ENCODE results near the gene P3R3URF. TPM values are rescaled to one million over a fixed set of nuclear protein-coding genes. Genes with fewer than 3 reads are reported as not detected.
"Not testable (repeated sequence)": the region's sequence is repeated elsewhere in the genome, so short reads cannot be mapped to it uniquely, and the experiment has no call there.

The P3R3URF gene
- not detected for polyA plus RNA-seq (2012; ENCODE audit: insufficient read depth, insufficient read length, low read depth)

- Histone ChIP-seq H3K4me1 (no peaks in the 10 kb centered on the region), H3K27me3 (no peaks in the 10 kb centered on the region), H3K9me3 (no peaks in the 10 kb centered on the region), H3K4me3 (ENCODE audit: low read depth, low read length) (no peak within 1 kb of the TSS), H3K36me3 (no peaks in the 10 kb centered on the region)
- no peak for DNase-seq
- TF ChIP-seq CTCF (IDR thresholded peaks at IDR 0.05; ENCODE audit: low read depth, low read length): no peak
Measured at GRCh38 chr1:46176211-46176865, at the start of gene P3R3URF. Gene P3R3URF, minus strand, starts transcription at chr1:46176488. Its CDS starts 17 bp downstream, at chr1:46176471.

GRCh38 chr1:46224966-46225365 lies 48.7 kb upstream of the P3R3URF start:
- Histone ChIP-seq H3K4me3 (ENCODE audit: low read depth, low read length) (no peak overlapping the region), H3K9me3 (no peaks in the 10 kb centered on the region), H3K27me3 (no peaks in the 10 kb centered on the region), H3K4me1 (no peaks in the 10 kb centered on the region), H3K36me3 (no peaks in the 10 kb centered on the region)
- no peak for DNase-seq
- TF ChIP-seq CTCF (IDR thresholded peaks at IDR 0.05; ENCODE audit: low read depth, low read length): no peak

GRCh38 chr1:46223472-46223943 lies 47.2 kb upstream of the P3R3URF start:
- Histone ChIP-seq H3K4me3 (ENCODE audit: low read depth, low read length) (no peak overlapping the region), H3K4me1 (no peaks in the 10 kb centered on the region), H3K36me3 (no peaks in the 10 kb centered on the region), H3K9me3 (no peaks in the 10 kb centered on the region), H3K27me3 (no peaks in the 10 kb centered on the region)
- peak; percentile 46 for DNase-seq
- peak; percentile 82 for TF ChIP-seq CTCF (IDR thresholded peaks at IDR 0.05; ENCODE audit: low read depth, low read length)

GRCh38 chr1:46223055-46223454 lies 46.8 kb upstream of the P3R3URF start:
- not testable (repeated sequence) for H3K36me3 ChIP-seq; H3K27me3 ChIP-seq; H3K4me3 ChIP-seq (ENCODE audit: low read depth, low read length); DNase-seq; H3K9me3 ChIP-seq; H3K4me1 ChIP-seq

- no peak for TF ChIP-seq CTCF (IDR thresholded peaks at IDR 0.05; ENCODE audit: low read depth, low read length)
- Histone ChIP-seq H3K36me3 (no peaks in the 10 kb centered on the region), H3K4me1 (no peaks in the 10 kb centered on the region), H3K4me3 (ENCODE audit: low read depth, low read length) (no peak overlapping the region), H3K27me3 (no peaks in the 10 kb centered on the region), H3K9me3 (no peaks in the 10 kb centered on the region)
- DNase-seq: no peak
Measured at GRCh38 chr1:46221749-46222148, 45.5 kb upstream of the P3R3URF start.

GRCh38 chr1:46220808-46221207 lies 44.5 kb upstream of the P3R3URF start:
- Histone ChIP-seq H3K4me3 (ENCODE audit: low read depth, low read length) (no peak overlapping the region), H3K36me3 (no peaks in the 10 kb centered on the region), H3K27me3 (no peaks in the 10 kb centered on the region), H3K9me3 (no peaks in the 10 kb centered on the region), H3K4me1 (no peaks in the 10 kb centered on the region)
- no peak for TF ChIP-seq CTCF (IDR thresholded peaks at IDR 0.05; ENCODE audit: low read depth, low read length)
- no peak for DNase-seq
